NCI-H69 (cell line): ENCODE measurements around the gene LRP1B.
A peak's percentile ranks its signal among the peaks of the same experiment; 100 is the strongest.
"Not testable (repeated sequence)": the region's sequence is repeated elsewhere in the genome, so short reads cannot be mapped to it uniquely, and the experiment has no call there.

Source experiments
- DNase-seq: peaks from one replicate; lab custom pipeline; 2025; lab: John Stamatoyannopoulos, UW

LRP1B gene

GRCh38 chr2:142104134-142104758, 26.6 kb downstream of the LRP1B start:
- DNase-seq = peak; percentile 9

- DNase-seq = peak; percentile 66
These were observed 29.8 kb downstream of the LRP1B start for GRCh38 chr2:142100970-142101369.

- peak; percentile 68 for DNase-seq
These were observed 30.5 kb downstream of the LRP1B start for GRCh38 chr2:142100139-142100873.

- no peak for DNase-seq
These were observed 33.1 kb downstream of the LRP1B start for GRCh38 chr2:142097711-142098110.

GRCh38 chr2:142095647-142096046, 35.2 kb downstream of the LRP1B start:
- no peak for DNase-seq

- DNase-seq = no peak
These were observed 36.6 kb downstream of the LRP1B start for GRCh38 chr2:142094233-142094632.

- DNase-seq = no peak
These were observed 42.7 kb downstream of the LRP1B start for GRCh38 chr2:142088058-142088568.

- not testable (repeated sequence) for DNase-seq
These were observed 43.2 kb downstream of the LRP1B start for GRCh38 chr2:142087585-142087984.

GRCh38 chr2:142082368-142082767, 48.4 kb downstream of the LRP1B start:
- DNase-seq = peak; percentile 21

GRCh38 chr2:142076317-142076716, 54.5 kb downstream of the LRP1B start:
- DNase-seq = no peak

GRCh38 chr2:142075826-142076225, 55.0 kb downstream of the LRP1B start:
- peak; percentile 62 for DNase-seq

- DNase-seq = no peak
These were observed 61.4 kb downstream of the LRP1B start for GRCh38 chr2:142069251-142069888.

GRCh38 chr2:142065700-142066099, 65.1 kb downstream of the LRP1B start:
- peak; percentile 35 for DNase-seq

GRCh38 chr2:142065156-142065555, 65.7 kb downstream of the LRP1B start:
- peak; percentile 21 for DNase-seq

GRCh38 chr2:142061733-142062132, 69.1 kb downstream of the LRP1B start:
- DNase-seq = no peak

GRCh38 chr2:142058149-142058548, 72.7 kb downstream of the LRP1B start:
- DNase-seq = no peak

GRCh38 chr2:142056784-142057183, 74.0 kb downstream of the LRP1B start:
- no peak for DNase-seq

GRCh38 chr2:142052220-142052863, 78.5 kb downstream of the LRP1B start:
- DNase-seq = peak; percentile 81

GRCh38 chr2:142048581-142048980, 82.2 kb downstream of the LRP1B start:
- no peak for DNase-seq

GRCh38 chr2:142045641-142046040, 85.2 kb downstream of the LRP1B start:
- no peak for DNase-seq

GRCh38 chr2:142044197-142044596, 86.6 kb downstream of the LRP1B start:
- DNase-seq = no peak

GRCh38 chr2:142042536-142043199, 88.1 kb downstream of the LRP1B start:
- DNase-seq = no peak
